HG03103 (cell line): Measurements from ENCODE around the gene CFC1.
"Not testable (repeated sequence)": the region's sequence is repeated elsewhere in the genome, so short reads cannot be mapped to it uniquely, and the experiment has no call there.

ENCODE experiments used
- ATAC-seq: cut with Tn5 transposase; IDR thresholded peaks from one replicate; pipeline ENCODE4 v1.9.1; 2021; ENCODE audit warnings: low read depth; ENCODE audit not compliant: unreplicated experiment

CFC1 gene

DNA sequence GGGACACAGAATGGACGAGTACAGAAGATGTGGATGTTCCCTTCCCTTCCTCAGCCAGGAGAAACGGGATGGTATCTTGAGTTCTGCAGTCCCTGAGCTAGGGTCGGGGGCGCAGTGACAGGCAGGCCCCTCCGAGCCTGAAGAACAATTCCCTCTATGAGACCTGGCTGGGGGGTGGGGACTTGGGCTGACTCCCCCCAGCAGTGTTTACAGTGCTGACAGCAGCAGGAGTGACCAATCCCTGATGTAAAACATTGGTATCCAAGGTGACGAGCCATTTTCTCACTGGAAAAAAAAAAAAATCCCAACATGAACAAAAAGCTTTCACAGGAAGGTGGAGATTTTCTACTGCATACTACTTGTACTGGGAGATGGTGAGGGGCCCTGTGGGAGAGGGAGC, at the start of gene CFC1:
TSS of gene CFC1 (minus strand) at position 183 of the 400 bp plus-strand sequence. CDS start 288 bp downstream, outside the sequence.
- not testable (repeated sequence) for ATAC-seq

DNA sequence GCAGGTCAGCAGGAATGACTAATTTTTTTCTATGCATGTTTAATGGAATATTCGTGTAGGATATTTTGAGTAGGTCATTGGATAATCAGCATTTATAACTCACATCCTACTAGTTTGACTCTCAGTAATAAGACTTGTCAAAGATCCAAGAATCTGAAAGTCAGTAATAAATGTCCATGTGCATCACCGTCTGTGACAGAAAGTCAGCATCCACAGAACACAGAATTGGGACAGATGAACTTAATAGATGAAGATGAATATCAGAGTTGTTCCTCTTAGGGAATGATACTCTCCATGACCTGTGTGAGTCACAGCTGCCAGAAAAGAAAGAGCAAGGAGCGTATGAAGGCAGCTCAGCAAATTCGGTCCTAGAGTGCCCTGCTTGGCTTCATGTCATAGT, 42.3 kb upstream of the CFC1 start:
- not testable (repeated sequence) for ATAC-seq

DNA sequence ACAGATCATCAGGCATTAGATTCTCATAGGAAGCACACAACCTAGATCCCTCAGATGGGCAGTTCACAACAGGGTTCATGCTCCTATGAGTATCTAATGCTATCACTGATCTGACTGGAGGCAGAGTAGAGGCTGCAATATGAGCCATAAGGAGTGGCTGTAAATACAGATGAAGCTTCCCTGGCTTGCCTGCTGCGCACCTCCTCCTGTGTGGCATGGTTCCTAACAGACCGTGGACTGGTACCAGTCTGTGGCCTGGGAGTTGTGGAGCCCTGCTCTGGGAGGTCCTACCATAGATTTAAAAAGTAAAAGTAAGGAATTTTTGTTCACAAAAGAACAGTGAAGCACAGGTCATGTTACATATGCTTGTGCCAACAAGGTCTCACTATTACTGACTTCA, 39.6 kb upstream of the CFC1 start:
- ATAC-seq: not testable (repeated sequence)

DNA sequence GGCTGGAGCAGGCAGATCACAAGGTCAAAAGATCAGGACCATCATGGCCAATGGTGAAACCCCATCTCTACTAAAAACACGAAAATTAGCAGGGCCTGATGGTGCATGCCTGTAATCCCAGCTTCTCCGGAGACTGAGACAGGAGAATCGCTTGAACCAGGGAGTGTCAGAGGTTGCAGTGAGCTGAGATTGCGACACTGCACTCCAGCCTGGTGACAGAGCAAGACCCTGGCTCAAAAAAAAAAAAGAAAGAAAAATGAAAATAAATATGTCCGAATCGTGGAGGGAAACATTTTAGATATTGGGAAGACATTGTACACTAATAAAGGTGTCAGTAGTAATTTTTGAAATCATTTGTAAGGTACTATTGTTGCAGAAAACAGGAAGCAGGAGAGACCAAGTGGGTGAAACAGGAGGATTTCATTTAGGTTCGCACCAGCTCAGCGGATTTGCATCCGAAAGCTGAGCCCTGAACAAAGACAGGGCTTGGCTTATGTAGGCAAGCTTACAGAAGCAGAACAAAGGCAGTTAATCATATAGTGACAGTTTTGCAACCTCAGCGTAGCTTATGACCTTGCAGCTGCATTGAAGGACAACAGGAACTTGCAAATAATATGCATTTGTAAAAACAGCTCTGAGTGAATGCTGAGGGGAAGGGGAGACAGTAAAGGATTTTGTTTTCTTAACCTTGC, 29.6 kb upstream of the CFC1 start:
- not testable (repeated sequence) for ATAC-seq

DNA sequence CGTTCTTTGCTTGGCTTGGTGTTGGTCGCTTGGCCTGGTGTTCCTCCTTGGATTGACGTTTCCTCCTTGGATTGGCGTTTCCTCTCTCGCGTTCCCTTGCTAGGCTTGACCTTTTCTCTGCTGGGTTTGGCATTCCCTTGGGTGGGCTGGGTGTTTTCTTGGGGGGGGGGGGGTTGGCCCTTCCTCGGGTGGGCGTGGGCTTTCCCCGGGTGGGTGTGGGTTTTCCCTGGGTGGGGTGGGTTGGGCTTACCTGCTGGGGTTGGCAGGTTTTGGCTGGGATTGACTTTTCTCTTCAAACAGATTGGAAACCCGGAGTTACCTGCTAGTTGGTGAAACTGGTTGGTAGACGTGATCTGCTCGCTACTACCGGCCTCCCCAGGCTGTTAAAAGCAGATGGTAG, 11.8 kb upstream of the CFC1 start, which contains the start of gene POTEJ:
TSS of gene POTEJ (plus strand) at position 301 of the 400 bp plus-strand sequence. CDS start at position 394, 93 bp downstream.
- ATAC-seq: not testable (repeated sequence)

DNA sequence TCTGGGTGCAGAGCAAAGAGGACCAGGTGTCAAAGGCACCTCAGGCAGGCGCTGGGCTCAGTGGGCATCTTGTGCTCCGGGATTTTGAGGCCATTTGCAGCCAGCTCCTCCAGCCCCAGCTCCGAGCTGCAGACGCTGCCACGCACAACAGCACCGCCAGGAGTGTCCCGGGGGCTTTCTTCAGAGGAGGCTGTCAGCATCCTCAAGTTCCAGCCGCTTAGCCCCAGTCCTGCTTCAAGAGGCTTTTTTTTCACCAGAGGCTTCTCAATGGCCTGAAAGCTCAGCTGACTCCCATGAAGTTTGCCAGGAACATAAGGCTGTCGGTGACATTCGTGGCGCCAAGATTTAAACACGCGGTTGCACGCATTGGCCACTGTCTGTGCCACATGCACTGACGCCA, 11.1 kb upstream of the CFC1 start:
- ATAC-seq: not testable (repeated sequence)

- ATAC-seq: not testable (repeated sequence)
These were observed 9.9 kb upstream of the CFC1 start for GRCh38 chr2:130609002-130609920.

DNA sequence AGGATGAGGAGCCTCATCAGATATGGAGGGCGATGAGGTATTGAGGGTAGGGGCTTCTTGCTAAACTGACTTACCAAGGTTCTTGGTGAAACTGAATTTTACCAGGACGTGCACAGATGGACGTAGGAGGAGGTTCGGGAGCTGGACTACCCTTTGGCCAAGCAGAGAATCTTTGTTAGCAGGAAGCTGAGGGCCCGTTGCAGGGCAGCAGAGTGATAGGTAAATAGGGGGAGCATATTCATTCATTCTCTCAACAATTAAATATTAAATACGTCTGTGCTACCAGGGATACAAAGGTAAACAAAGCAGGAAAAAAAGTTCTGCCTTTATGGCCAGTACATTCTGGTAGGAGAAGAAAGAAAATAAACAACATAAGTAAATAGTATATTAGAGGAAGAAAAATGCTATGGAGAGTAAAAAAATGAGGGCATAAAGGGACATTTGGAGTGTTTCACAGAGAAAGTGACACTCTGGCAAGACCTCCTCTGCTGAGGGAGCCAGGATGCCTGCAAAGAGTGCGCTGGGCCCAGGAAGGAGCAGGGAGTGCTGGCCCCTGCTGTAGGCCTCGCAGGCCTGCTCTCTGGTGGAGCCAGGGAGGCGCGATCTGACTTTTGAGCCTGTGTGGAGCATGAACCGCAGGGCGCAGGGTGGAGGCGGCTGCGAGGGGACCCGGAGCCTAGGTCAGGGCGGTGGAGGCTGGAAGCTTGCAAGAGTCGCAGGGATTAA, 9.1 kb upstream of the CFC1 start:
- not testable (repeated sequence) for ATAC-seq

GRCh38 chr2:130601648-130602302, 2.4 kb upstream of the CFC1 start:
- ATAC-seq: not testable (repeated sequence)

GRCh38 chr2:130599926-130600325, 551 bp upstream of the CFC1 start:
- not testable (repeated sequence) for ATAC-seq

DNA sequence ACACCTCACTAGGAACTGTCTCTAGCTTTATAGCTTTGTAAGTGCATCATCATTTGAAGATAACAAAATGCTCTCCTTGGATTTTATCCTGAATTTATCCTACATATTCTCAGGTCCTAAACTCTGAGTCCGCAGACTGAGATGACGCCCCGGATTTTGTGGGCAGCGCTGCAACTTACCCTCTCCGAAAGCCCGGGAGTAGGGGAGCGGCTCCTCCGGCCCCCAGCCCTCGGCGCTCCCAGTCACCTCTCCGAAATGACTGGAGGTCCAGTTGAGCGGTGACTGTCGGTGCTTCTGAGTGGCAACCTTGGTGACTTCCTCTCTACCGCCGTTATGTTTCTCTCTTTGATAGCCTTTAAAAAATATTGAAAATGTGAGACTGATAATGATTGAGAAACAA, 912 bp downstream of the CFC1 start:
- not testable (repeated sequence) for ATAC-seq

DNA sequence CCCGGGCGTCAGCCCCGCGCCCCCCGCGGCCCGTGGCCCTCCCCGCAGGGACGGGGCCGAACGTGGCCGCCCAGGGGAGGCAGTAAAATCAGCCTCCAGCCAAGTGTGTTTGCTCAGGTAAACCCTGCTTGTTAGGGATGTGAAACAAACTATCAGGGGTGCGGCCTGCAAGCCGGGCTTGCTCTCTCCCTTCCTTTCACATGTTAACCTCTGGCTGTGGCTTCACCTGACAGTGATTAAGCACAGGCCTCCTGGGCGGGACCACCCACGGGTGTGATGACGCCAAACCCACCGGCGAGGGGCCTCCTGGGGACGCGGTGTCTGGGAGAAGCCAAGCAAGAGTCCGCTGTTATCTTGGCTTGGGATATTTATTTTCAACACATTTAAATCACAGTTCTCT, 1.4 kb downstream of the CFC1 start:
- not testable (repeated sequence) for ATAC-seq

GRCh38 chr2:130596757-130597156, 2.6 kb downstream of the CFC1 start:
- ATAC-seq: not testable (repeated sequence)

- not testable (repeated sequence) for ATAC-seq
These were observed 5.4 kb downstream of the CFC1 start for GRCh38 chr2:130594011-130594410.

DNA sequence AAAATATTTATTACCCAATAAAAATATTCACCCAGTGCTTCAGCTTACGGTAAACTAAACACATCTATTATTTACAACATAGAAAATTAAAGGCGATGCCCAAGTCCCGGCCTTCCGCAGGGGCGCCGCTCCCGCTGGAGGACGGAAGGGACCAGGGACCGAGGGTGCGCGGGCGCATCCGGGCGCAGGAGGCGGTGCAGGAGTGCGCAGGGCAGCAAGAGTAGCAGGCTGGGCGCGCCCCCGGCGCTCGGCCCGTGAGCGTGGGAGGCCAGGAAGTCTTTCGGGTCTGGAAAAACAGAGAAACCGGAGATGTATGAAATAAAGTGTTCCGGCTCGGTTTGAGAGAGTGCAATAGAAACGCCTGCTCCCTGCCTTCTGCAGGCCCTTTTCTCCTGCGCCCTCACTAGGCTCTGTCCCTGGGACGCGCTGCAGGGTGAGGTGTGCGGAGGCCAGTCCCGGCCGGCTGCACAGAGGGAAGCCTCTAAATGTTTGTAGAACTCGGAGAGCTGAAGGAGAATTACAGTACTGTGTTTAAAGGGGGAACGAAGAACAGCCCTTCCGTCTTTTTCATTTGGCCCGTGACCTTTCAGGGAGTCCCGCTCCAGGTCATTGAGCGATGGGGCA, 6.5 kb downstream of the CFC1 start:
- ATAC-seq: not testable (repeated sequence)

GRCh38 chr2:130590842-130591359, 8.5 kb downstream of the CFC1 start:
- ATAC-seq: not testable (repeated sequence)

GRCh38 chr2:130590170-130590841, 9.1 kb downstream of the CFC1 start:
- not testable (repeated sequence) for ATAC-seq

DNA sequence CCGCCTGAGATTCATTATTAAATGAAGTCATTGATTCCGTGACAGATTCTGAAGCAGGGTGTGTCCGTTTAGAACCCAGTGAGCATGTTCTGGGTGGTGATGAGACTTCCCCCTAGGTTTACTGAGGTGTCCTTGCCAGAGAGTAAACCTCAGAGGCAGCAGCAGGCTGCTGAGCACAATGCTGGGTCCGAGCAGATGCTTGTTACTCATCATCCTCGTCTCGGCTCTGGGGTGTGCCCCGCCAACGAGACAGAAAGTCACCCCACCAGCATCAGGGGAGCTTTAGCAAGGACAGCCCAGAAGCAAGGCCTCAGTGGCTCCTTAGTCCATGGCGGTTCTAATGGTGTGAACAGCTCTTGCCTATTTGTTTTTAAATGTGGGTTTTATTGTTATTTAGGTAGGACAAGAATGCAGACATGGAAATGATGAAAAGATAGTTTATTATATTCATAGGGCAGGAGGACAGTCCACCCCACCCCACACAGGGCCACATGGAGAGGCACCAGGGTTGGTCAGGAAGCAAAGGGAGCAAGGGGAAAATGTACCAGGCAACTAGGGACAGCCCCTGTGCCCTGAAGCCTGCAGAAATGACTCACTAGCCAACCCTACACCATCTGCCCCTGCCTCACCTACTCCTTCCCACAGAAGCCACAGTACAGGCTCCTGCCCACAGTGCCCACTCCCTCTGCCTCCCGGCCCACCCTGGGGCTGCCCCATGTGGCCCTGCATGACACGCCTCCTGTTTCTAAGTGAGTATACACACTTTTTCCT, 10.5 kb downstream of the CFC1 start:
- peak; percentile 61 for ATAC-seq
